ENCODE measurements around the gene ARHGEF16. TPM values are rescaled to one million over a fixed set of nuclear protein-coding genes. Genes with fewer than 3 reads are reported as not detected.

ARHGEF16 gene
- total RNA-seq, 4 donors from 2014 or later = 5.9 to 13.6 (median 8.4) TPM

GRCh38 chr1:3511856-3512255, 57.4 kb downstream of the ARHGEF16 start:
- Histone ChIP-seq H3K9me3 (no peaks in the 10 kb centered on the region), H3K4me3 (no peak overlapping the region), H3K27me3 (no peaks in the 10 kb centered on the region), H3K27ac (no peak overlapping the region), H3K4me1 (peaks cover 9% of the 10 kb centered on the region), H3K36me3 (peaks cover 55% of the 10 kb centered on the region)
- TF ChIP-seq CTCF (IDR thresholded peaks at IDR 0.05) (no peak), EP300 (IDR thresholded peaks at IDR 0.05) (no peak), POLR2AphosphoS5 (IDR thresholded peaks at IDR 0.05) (no peak), POLR2A (IDR thresholded peaks at IDR 0.05) (no peak)
- no peak for DNase-seq (ENCODE audit: low spot score in 2 of 2)
- WGBS = no CpG with 5 or more reads among the region's 15 CpGs

DNA sequence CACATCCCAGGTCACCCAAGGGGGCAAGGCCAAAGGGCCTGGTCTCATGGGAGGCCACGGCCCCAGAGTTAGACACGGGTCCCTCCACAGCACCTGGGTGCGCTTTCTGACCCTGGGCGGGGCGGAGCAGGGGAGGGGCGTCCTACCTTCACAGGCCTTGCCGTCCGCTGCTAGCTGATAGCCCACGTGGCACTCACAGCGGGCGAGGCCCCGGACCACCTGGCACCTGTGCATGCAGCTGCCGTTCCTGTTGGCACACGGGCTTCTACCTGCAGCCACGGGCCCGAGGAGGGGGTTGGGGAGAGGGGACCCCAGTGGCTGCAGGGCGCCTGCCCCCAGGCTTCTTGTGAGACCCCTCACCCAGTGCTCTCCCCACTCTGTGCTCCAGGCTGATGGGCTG, 59.9 kb downstream of the ARHGEF16 start:
- Histone ChIP-seq H3K36me3 (peaks cover 32% of the 10 kb centered on the region), H3K4me3 (no peak overlapping the region), H3K27ac (no peak overlapping the region), H3K27me3 (no peaks in the 10 kb centered on the region), H3K4me1 (peaks cover 19% of the 10 kb centered on the region), H3K9me3 (no peaks in the 10 kb centered on the region)
- DNase-seq (ENCODE audit: low spot score in 2 of 2) = no peak
- TF ChIP-seq POLR2AphosphoS5 (IDR thresholded peaks at IDR 0.05) (no peak), CTCF (IDR thresholded peaks at IDR 0.05) (no peak), EP300 (IDR thresholded peaks at IDR 0.05) (no peak), POLR2A (IDR thresholded peaks at IDR 0.05) (no peak)
- 100% methylated on average over 1 of the region's 17 CpGs for WGBS

GRCh38 chr1:3515272-3515671, 60.8 kb downstream of the ARHGEF16 start:
- DNase-seq (ENCODE audit: low spot score in 2 of 2) = no peak
- Histone ChIP-seq H3K9me3 (no peaks in the 10 kb centered on the region), H3K4me3 (no peak overlapping the region), H3K27me3 (no peaks in the 10 kb centered on the region), H3K36me3 (peaks cover 39% of the 10 kb centered on the region), H3K27ac (no peak overlapping the region), H3K4me1 (peaks cover 21% of the 10 kb centered on the region)
- TF ChIP-seq CTCF (IDR thresholded peaks at IDR 0.05) (no peak), POLR2A (IDR thresholded peaks at IDR 0.05) (no peak)
- WGBS = 100% methylated on average over 2 of the region's 12 CpGs

DNA sequence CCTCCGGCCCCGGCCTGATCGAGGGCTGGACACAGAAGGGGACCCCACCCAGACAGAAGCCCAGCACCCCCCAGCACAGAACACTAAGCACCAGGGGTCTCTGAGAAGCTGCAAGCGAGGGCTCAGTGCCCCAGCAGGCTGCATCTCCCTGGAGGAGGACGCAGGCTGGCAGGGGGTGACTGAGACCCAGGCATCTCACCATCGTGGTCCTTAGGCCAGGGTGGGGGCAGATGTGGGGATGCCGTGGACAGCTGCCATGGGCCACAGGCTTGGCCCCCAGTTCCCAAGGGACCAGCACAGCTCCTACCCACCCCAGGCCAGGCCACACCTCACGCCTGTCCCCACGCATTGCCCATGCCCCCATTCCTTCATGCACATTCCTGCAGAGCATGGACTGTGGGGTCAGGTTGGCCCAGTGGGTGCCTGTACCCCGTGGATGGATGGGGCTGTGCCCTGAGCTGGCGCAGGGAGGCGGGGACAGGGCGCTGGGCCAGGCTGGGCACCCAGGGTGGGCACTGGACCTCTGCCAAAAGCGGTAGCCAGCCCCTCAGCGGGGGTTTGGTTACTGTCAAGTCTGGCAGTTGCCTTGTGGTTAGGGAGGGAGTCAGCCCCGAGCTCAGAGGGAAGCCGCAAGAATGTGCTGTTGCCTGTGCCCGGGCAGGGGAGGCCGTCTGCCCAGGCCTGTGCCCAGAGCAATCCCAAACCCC, 61.5 kb downstream of the ARHGEF16 start:
- TF ChIP-seq POLR2A (IDR thresholded peaks at IDR 0.05) (no peak), CTCF (IDR thresholded peaks at IDR 0.05) (no peak), POLR2AphosphoS5 (IDR thresholded peaks at IDR 0.05) (no peak), EP300 (IDR thresholded peaks at IDR 0.05) (no peak)
- Histone ChIP-seq H3K4me3 (no peak overlapping the region), H3K36me3 (peaks cover 46% of the 10 kb centered on the region), H3K9me3 (no peaks in the 10 kb centered on the region), H3K4me1 (peaks cover 21% of the 10 kb centered on the region), H3K27ac (no peak overlapping the region), H3K27me3 (no peaks in the 10 kb centered on the region)
- 77% methylated on average over 12 of the region's 19 CpGs for WGBS
- DNase-seq (ENCODE audit: low spot score in 2 of 2) = no peak

- TF ChIP-seq POLR2AphosphoS5 (IDR thresholded peaks at IDR 0.05) (no peak), POLR2A (IDR thresholded peaks at IDR 0.05) (no peak), CTCF (IDR thresholded peaks at IDR 0.05) (no peak), EP300 (IDR thresholded peaks at IDR 0.05) (no peak)
- H3K9me3 ChIP-seq = no peaks in the 10 kb centered on the region
- peak overlapping the region; percentile 40 for H3K27ac ChIP-seq
- WGBS = 63% methylated on average over 8 of the region's 15 CpGs
- no peak for DNase-seq (ENCODE audit: low spot score in 2 of 2)
- H3K4me1 ChIP-seq = peaks cover 21% of the 10 kb centered on the region
- no peaks in the 10 kb centered on the region for H3K27me3 ChIP-seq
- no peak overlapping the region for H3K4me3 ChIP-seq
- peaks cover 47% of the 10 kb centered on the region for H3K36me3 ChIP-seq
These were observed 62.0 kb downstream of the ARHGEF16 start for GRCh38 chr1:3516481-3516869.

Measured in suprapubic skin (tissue), 4 donors.